ENCODE measurements around the gene RAPGEF1.

GRCh38 chr9:131543141-131543540 lies 196.7 kb downstream of the RAPGEF1 start:
- TF ChIP-seq, protein P1, sequence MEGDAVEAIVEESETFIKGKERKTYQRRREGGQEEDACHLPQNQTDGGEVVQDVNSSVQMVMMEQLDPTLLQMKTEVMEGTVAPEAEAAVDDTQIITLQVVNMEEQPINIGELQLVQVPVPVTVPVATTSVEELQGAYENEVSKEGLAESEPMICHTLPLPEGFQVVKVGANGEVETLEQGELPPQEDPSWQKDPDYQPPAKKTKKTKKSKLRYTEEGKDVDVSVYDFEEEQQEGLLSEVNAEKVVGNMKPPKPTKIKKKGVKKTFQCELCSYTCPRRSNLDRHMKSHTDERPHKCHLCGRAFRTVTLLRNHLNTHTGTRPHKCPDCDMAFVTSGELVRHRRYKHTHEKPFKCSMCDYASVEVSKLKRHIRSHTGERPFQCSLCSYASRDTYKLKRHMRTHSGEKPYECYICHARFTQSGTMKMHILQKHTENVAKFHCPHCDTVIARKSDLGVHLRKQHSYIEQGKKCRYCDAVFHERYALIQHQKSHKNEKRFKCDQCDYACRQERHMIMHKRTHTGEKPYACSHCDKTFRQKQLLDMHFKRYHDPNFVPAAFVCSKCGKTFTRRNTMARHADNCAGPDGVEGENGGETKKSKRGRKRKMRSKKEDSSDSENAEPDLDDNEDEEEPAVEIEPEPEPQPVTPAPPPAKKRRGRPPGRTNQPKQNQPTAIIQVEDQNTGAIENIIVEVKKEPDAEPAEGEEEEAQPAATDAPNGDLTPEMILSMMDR (IDR thresholded peaks at IDR 0.05 in 8 of 11, conservative IDR thresholded peaks at IDR 0.05 in 3 of 11), result no peak
- TF ChIP-seq POLR2A (IDR thresholded peaks at IDR 0.05), result no peak
- TF ChIP-seq POLR2AphosphoS5 (IDR thresholded peaks at IDR 0.05), result no peak

All from spleen (tissue), 7 donors.